Activated CD4-positive, alpha-beta T cell treated with anti-CD3 and anti-CD28 coated beads, Interleukin-2, amount 50 U/mL, for 24 hours (primary cell): ENCODE results near the gene STAB2.

ENCODE experiments used
- DNase-seq, 2 donors: peaks; one replicate each; pipeline ENCODE4 v3.0.0-alpha.2; 2020; ENCODE audit warnings: low read depth in 1 of 2, low spot score in 1 of 2

STAB2 gene, protein sequence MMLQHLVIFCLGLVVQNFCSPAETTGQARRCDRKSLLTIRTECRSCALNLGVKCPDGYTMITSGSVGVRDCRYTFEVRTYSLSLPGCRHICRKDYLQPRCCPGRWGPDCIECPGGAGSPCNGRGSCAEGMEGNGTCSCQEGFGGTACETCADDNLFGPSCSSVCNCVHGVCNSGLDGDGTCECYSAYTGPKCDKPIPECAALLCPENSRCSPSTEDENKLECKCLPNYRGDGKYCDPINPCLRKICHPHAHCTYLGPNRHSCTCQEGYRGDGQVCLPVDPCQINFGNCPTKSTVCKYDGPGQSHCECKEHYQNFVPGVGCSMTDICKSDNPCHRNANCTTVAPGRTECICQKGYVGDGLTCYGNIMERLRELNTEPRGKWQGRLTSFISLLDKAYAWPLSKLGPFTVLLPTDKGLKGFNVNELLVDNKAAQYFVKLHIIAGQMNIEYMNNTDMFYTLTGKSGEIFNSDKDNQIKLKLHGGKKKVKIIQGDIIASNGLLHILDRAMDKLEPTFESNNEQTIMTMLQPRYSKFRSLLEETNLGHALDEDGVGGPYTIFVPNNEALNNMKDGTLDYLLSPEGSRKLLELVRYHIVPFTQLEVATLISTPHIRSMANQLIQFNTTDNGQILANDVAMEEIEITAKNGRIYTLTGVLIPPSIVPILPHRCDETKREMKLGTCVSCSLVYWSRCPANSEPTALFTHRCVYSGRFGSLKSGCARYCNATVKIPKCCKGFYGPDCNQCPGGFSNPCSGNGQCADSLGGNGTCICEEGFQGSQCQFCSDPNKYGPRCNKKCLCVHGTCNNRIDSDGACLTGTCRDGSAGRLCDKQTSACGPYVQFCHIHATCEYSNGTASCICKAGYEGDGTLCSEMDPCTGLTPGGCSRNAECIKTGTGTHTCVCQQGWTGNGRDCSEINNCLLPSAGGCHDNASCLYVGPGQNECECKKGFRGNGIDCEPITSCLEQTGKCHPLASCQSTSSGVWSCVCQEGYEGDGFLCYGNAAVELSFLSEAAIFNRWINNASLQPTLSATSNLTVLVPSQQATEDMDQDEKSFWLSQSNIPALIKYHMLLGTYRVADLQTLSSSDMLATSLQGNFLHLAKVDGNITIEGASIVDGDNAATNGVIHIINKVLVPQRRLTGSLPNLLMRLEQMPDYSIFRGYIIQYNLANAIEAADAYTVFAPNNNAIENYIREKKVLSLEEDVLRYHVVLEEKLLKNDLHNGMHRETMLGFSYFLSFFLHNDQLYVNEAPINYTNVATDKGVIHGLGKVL (N-terminal part only)

DNA sequence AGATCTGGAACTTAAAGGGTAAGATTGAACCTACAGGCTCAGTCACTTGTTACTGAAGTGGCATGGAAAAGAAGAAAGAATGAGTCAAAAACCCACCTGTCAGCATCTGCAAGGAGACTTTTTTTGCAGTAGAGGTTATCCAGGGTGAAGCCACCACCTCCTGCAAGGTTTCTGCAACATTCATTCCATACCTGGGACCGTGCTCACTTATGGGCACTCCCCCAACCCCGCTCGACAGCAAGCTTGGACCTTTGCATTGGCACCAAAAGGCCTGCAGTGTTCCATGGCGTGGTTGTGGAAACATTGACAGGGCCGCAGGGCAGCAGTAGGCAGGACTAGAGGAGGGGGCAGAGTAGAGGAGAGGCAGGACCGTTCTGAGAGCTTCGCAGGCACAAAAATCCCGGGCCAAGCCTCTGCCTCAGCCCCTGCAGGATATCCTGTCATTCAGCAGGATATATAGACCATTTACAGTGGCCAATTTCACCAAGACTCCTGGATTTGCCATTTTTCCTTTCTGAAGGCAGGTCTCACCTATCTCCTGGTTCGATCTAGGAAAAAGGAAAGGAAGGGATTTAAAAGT lies at the start of gene STAB2:
Gene STAB2, plus strand, starts transcription at position 483 of the 580 bp plus-strand sequence. CDS start 204 bp downstream, outside the sequence.
- DNase-seq = no peak

DNA sequence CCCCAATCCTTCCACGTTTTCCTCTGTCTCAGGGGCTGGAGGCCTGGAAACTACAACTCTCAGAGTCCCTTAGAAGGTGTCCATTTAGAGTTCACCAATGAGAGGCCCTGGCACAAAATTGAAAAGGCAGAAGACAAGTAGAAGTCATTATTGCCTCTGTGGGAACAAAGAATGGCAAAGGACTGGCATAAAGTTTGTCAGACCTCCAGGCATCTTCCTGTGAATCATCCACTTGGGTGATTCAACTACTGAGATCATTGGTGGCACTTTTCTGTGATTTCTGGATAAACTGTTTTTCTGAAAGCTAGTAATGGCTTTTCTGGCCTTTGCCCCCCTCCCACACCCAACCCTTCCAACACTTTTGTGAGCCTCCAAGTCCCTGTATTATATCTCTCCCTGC lies 48.7 kb upstream of the STAB2 start:
- DNase-seq = no peak

DNA sequence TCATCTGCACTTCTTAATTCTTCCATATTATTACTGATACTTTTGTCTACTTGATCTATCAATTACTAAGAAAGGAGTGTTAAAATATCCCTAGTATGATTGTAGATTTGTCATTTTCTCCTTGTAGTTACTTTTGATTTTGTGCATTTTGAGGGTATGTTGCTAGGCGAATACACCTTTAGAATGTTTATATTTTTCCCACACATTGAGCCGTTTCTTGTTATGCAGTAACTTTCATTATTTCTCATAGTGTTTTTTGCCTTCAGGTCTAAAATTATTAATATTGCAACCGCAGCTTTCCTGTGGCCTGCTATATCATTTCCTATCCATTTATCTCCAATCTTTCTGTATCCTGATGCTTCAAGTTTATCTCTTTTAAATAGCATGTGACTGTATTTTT lies 46.8 kb upstream of the STAB2 start:
- no peak for DNase-seq

DNA sequence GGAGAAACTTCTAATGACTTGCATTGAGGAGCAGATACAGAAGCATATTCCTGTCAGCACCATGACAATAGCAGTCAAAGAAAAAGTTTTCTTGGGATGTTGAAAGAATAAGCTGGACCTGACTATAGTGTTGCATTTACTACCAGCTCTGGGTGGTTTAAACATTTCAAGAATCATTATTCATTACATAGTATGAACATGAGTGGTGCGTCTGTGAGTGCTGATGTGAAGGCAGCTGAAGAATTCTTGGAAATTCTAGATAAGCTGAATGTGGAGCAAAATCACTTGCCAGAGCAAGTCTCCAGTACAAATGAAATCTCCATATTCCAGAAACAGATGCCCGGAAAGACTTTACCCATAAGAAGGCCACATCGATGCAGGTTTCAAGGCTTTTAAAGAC lies 45.0 kb upstream of the STAB2 start:
- no peak for DNase-seq

DNA sequence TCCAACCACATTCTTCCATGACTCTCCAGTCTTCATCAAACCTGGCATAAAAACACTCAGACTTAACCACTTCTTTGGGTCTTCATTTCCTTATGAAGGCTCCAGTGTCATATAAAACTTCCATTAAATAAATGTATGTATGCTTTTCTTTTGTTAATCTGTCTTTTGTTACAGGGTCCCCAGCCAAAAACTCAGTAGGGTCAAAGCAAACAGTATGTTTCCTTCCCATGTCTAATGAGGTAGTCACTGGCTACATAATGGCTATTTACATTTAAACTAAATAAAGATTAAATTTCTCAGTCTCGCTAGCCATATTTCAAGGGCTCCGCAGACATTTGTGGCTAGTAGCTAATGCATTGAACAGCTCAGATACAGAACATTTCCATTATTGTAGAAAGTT lies 40.1 kb upstream of the STAB2 start:
- no peak for DNase-seq

DNA sequence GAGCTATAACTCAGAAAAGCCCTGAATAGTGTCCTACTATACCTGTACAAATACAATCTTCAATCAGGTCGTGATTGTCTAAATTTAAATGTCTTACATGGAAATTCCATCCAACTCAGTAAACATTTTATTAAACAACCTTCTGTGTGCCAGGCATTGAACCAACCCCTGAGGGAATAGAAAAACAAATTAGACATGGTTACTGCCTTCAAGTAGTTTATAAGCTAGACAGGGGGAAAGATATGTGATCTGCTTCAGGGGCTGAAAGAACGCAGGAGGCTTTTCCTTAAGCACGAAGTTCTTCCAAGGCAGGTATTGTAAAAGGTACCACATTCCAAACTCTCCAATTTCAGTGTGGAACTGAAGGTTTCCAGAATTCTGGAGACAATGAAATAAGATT lies 39.7 kb upstream of the STAB2 start:
- DNase-seq = no peak

DNA sequence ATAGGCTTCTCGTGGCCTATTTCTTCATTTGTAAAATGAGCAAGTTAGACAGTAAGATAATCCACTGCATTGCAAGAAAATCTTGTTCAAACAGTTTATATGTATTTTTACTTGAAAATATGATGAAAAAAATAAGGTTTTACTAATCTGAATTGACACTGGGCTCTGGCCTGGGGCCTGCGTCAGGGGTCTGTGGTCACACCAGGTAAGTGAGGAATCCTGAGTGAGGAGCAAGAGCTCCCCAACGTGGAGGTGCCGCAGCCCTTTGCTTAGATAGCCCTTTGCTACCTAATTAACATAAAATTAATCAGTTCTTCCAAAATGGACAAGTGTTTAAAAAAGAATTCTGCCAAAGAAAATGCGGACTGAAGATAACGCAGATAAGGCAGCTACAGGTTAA lies 39.1 kb upstream of the STAB2 start:
- DNase-seq = no peak

DNA sequence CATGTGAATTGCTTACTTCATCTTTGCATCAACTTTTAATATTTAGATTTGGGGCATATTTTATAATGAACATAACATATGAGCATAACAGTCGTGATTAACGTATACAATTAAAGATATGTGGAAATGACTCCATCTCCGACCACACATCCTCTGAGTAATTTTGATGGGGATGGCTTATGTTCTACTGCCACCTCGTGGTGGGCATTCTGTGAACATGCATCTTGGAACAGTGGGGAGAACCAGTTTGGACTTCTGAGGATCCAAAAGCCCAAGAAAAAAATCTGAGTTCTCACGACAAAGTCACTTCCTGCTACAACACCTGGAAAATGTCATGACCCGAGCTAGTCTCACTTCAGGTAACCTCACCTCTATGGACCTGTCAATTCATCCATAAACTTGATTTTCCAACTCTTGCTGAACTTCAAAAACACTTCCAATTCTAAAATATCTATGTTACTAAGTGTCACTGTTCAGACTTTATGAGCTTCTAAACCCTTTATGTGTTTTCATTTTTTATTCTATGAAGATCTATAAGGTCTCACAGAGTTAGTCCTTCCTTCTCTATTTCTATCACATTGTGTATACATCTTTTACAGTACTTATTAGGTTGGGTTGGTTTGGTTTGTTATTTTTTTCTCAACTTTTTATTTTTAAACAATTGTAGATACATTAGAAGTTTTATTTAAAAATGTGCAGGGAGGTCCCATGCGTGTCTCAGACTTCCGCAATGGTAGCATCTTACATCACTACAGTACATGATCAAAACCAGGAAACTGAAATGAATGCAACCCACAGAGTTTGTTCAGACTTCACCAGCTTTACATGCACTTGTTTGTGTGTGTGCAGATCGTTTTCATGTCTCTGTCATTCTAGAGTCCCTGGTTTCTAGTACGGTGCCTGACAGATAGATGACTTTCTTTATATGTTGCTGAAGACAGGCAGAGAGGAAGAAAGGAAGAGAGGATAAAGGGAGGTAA lies 38.2 kb upstream of the STAB2 start:
- peak; percentile 43 to 71 for DNase-seq

DNA sequence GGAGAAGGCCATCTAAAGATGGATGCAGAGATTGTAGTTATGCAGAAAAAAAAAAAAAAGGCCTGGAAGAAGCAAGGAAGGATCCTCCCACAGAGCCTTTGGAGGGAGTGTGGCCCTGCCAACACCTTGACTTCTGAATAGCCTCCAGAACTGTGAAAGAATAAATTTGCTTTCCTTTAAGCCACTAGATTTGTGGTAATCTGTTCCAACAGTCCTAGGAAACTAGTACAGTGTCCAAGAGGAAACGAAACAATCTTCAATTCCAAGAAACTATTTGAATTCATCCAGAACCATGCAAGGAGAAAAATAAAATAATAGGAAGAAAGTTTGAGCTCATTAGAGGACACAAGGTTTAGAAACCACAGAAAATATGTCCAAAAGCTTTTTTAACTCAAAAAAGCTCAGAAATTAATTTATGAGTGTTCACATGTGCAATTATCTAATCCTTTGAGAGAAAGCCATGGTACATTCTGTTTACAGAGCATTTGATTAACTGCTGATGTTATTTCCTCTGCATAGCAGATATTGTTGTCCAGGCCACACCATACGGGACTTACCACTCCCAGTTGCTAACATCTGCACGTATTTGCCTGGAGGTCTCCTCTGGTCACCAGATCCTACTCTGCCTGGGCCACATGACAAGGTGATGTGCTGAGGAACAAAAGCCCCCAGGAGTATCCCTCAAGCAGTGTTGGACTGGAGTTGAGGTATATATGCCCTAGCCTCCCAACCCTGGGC lies 30.0 kb upstream of the STAB2 start:
- DNase-seq = no peak

DNA sequence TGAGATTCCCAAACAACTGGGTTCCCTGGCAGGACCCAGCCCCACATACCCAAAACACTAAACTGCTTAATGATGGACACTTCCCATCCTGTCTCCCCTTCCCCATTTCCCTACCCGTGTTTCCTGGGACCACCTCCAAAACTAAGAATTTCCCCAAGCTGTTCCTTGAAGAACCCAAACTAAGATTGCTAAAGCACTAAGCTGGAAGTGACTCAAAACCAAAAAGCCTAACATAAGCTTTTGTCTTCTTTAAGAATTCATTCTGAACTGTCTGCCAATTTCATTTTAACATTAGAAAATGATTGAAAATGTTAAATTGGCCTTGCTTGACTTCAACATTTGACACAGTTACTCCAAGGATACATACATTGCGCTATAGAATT lies 29.5 kb upstream of the STAB2 start:
- no peak for DNase-seq

DNA sequence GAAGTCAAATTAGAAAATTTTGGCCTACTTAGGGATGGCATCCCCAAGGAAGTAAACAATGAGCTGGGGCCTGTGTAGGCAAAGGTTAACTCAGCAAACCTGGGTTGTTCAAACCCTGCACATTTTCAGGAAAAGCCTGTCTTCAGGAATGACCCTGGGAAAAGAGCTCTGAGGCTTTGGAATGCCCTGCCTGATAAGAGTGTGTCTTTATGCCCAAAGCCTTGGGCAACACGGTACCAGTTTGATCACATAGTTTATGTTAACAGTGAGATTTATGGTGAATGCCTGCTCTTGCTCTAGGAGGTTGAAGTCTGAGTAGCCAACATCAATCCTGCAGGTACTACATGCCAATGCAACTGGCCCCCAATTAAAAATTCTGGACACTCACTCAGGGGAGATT lies 28.2 kb upstream of the STAB2 start:
- DNase-seq = no peak

DNA sequence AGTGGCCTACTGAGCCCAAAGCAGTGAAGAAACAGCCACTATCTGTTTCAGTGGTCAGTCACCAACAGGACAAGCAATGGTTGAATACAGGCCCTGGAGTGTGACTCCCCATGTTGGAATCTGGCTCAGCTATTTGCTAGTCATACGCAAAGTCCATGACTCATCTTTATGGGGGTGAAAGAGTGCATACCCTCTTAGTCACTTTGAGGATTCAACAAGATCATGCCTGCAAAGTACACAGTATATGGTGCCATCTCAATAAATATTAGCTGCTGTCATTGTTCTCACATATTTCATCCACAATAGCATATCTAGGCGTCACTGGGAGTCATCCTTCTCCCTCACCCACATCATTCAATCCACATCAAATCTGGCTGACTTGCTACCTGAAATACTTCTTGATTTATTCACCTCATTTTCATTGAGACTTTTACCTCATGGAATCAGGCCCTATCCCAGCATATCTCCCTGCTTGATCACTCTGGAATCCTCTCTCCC lies 26.4 kb upstream of the STAB2 start:
- no peak for DNase-seq

DNA sequence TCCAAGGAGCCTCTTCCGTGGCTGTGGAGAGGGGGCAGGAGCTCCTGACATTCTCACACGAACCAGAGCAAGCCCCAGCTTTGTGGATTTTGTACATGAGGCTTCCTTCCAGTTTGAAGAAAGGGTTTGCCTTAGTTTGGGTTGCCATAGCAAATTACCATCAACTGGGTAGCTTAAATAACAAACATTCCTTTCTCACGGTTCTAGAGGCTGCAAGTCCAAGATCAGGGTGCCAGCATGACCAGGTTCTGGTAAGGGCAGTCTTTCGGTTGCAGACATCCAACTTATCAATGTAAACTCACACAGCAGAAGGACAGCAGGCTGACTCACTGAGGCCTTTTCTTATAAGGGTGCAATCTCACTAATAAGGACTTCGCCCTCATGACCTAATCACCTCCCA lies 25.9 kb upstream of the STAB2 start:
- no peak for DNase-seq

DNA sequence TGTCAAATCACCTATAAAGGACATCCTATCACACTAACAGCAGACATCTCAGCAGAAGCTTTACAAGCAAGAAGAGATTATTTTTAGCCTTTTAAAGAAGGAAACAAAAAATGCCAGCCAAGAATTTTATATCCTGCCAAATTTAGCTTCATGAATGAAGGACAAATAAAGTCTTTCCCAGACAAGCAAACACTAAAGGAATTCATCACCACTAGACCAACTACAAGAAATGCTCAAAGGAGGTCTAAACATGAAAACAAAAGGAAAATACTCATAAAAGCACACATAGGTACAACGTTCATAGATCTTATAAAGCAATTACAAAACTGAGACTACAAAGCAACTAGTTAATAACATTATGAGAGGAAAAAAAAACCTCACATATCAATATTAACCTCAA lies 20.7 kb upstream of the STAB2 start:
- no peak for DNase-seq

DNA sequence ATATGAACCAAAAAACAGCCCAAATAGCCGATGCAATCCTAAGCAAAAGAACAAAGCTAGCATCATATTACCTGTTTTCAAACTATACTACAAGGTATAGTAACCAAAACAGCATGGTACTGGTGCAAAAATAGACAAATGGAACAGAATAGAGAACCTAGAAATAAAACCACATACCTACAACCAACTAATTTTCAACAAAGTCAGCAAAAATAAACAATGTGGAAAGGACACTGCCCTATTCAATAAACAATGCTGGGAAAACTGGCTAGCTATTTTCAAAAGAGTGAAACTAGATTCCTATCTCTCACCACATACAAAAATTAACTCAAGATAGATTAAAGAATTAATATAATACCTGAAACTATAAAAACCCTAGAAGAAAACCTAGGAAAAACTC lies 17.8 kb upstream of the STAB2 start:
- no peak for DNase-seq

DNA sequence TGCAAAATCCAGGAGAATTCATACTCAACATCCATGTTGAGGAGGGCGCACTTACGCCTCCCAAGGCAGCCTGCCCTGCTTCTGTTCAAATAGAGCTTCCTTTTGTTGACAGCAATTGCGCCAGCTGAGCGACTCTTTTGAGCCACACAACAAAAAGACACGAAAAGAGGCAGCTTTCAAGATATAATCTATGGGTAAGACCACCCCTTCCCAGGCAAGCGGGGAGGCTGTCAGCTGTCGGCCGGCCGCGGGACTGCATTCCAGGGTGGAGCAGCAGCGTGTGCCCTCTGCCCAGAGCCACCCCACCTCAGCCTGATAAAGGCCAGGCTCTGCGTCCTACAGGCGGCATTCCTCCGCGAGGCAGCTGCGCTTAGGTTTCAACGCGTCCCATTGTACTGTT lies 15.8 kb upstream of the STAB2 start:
- no peak for DNase-seq

DNA sequence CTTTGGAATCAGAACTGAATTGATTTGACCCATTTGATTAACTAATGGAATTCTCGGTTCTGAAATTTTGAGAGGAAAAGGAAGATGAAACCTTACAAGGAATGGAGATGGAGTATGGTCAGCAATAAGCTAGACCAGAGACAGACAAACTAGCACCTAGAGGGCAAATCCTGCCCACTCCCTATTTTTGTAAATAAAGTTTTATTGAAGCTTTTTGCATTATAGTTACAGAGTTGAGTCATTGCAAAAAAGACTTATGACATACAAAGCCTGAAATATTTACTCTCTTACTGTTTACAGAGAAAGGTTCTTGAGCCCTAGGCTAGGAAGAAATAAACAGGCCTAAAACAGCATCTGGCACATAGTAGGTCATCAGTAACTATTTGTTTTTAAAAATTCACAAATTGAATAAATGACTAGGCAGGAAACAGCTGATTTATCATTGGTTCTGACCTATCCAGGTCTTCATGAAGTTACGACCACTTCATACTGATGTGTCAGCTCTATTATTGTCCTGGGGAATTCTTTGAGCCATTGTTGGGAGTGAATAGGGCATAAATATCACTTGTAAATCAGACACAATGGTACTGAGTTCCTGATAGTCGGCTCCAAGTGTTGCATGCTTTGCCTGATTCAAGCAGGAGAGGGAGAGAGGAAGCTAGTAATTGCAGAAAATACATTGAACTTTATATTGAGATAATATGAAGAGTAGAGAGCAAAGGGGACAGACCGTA lies 14.6 kb upstream of the STAB2 start:
- DNase-seq = no peak

DNA sequence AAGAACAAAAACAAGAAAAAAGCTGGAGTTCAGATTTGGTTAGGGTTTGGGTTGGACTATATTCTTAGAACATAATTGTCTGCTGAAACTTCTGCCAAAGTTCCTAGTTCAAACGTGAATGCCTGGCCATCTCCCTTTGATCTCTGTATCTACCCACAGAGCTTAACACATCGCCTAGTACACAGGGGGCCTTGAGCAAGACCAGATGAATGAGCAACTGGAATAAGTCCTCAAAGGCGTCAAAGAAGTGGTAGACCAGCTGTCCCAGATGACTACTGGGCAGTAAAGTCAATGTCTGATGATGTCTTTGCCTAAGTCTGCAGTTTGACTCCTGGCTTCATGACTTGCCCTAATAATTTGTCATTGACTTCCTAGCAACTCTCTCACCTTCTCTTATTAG lies 13.9 kb upstream of the STAB2 start:
- DNase-seq = no peak

DNA sequence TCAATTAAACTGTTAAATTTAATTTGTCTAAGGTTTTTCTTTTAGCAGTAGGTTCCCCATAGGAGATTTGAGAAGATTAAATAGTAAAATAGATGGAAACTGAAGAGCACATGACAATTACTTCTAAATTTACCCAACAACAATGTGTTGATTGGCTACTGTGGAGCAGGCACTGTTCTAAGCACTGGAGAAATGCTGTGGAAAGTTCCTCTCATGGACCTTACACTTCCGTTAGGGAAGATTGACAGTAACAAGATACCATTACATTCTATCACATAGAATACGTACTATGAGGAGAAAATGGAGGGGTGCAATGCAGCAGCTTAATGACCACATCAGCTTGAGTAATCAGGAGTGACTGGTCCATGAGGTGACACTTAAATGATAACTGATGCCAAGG lies 8.1 kb upstream of the STAB2 start:
- no peak for DNase-seq
